ENCODE measurements around the gene BCAS3. TPM values are rescaled to one million over a fixed set of nuclear protein-coding genes. Genes with fewer than 3 reads are reported as not detected.
"Not testable (repeated sequence)": the region's sequence is repeated elsewhere in the genome, so short reads cannot be mapped to it uniquely, and the experiment has no call there.

The BCAS3 gene
- total RNA-seq, 4 donors from 2014 or later: 41.0 to 81.4 (median 45.6) TPM

- H3K36me3 ChIP-seq: no peaks in the 10 kb centered on the region
- TF ChIP-seq POLR2AphosphoS5 (IDR thresholded peaks at IDR 0.05): no peak
- no peak for TF ChIP-seq CTCF (IDR thresholded peaks at IDR 0.05)
- no peak for TF ChIP-seq EP300 (IDR thresholded peaks at IDR 0.05)
- TF ChIP-seq POLR2A (IDR thresholded peaks at IDR 0.05): no peak
- H3K9me3 ChIP-seq: no peaks in the 10 kb centered on the region
- H3K27ac ChIP-seq: no peak overlapping the region
- H3K4me3 ChIP-seq: no peak overlapping the region
- no peak for DNase-seq (ENCODE audit: low spot score in 2 of 2)
- H3K27me3 ChIP-seq: no peaks in the 10 kb centered on the region
- no peaks in the 10 kb centered on the region for H3K4me1 ChIP-seq
- 68% methylated on average over 8 of the region's 8 CpGs for WGBS
These were observed 76.5 kb downstream of the BCAS3 start for GRCh38 chr17:60754057-60754604.

- DNase-seq (ENCODE audit: low spot score in 2 of 2); H3K27me3 ChIP-seq; H3K9me3 ChIP-seq; H3K4me1 ChIP-seq; H3K4me3 ChIP-seq; H3K27ac ChIP-seq; H3K36me3 ChIP-seq: not testable (repeated sequence)
- WGBS: 88% methylated on average over 11 of the region's 12 CpGs
These were observed 79.1 kb downstream of the BCAS3 start for GRCh38 chr17:60756798-60757197.

- Histone ChIP-seq H3K27me3 (no peaks in the 10 kb centered on the region), H3K4me3 (no peak overlapping the region), H3K9me3 (peaks cover 10% of the 10 kb centered on the region), H3K27ac (no peak overlapping the region), H3K36me3 (peaks cover 5% of the 10 kb centered on the region), H3K4me1 (no peaks in the 10 kb centered on the region)
- DNase-seq (ENCODE audit: low spot score in 2 of 2): no peak
- WGBS: 97% methylated on average over 1 of the region's 1 CpG
- TF ChIP-seq POLR2AphosphoS5 (IDR thresholded peaks at IDR 0.05): no peak
- no peak for TF ChIP-seq CTCF (IDR thresholded peaks at IDR 0.05)
- TF ChIP-seq POLR2A (IDR thresholded peaks at IDR 0.05): no peak
- TF ChIP-seq EP300 (IDR thresholded peaks at IDR 0.05): no peak
These were observed 79.8 kb downstream of the BCAS3 start for GRCh38 chr17:60757437-60757836.

GRCh38 chr17:60759756-60760155, 82.1 kb downstream of the BCAS3 start:
- no peak for DNase-seq (ENCODE audit: low spot score in 2 of 2)
- TF ChIP-seq POLR2A (IDR thresholded peaks at IDR 0.05) (no peak), EP300 (IDR thresholded peaks at IDR 0.05) (no peak), CTCF (IDR thresholded peaks at IDR 0.05) (no peak), POLR2AphosphoS5 (IDR thresholded peaks at IDR 0.05) (no peak)
- Histone ChIP-seq H3K27me3 (no peaks in the 10 kb centered on the region), H3K9me3 (peaks cover 10% of the 10 kb centered on the region), H3K36me3 (peaks cover 5% of the 10 kb centered on the region), H3K27ac (no peak overlapping the region), H3K4me3 (no peak overlapping the region), H3K4me1 (no peaks in the 10 kb centered on the region)

- H3K36me3 ChIP-seq; H3K4me1 ChIP-seq; H3K27me3 ChIP-seq; H3K27ac ChIP-seq; H3K9me3 ChIP-seq; DNase-seq (ENCODE audit: low spot score in 2 of 2); H3K4me3 ChIP-seq: not testable (repeated sequence)
- 100% methylated on average over 6 of the region's 6 CpGs for WGBS
These were observed 83.7 kb downstream of the BCAS3 start for GRCh38 chr17:60761301-60761700.

GRCh38 chr17:60766778-60767190, 89.1 kb downstream of the BCAS3 start:
- TF ChIP-seq POLR2AphosphoS5 (IDR thresholded peaks at IDR 0.05) (no peak), CTCF (IDR thresholded peaks at IDR 0.05) (no peak), POLR2A (IDR thresholded peaks at IDR 0.05) (no peak), EP300 (IDR thresholded peaks at IDR 0.05) (no peak)
- WGBS: 95% methylated on average over 12 of the region's 13 CpGs
- no peaks in the 10 kb centered on the region for H3K27me3 ChIP-seq
- no peak overlapping the region for H3K4me3 ChIP-seq
- H3K27ac ChIP-seq: no peak overlapping the region
- no peak for DNase-seq (ENCODE audit: low spot score in 2 of 2)
- H3K9me3 ChIP-seq: no peaks in the 10 kb centered on the region
- H3K4me1 ChIP-seq: no peaks in the 10 kb centered on the region
- no peaks in the 10 kb centered on the region for H3K36me3 ChIP-seq
